NCI-H510A (cell line): ENCODE results near the gene SUMF1.

Experiments used
- DNase-seq: peaks from one replicate; lab custom pipeline; 2025; lab: John Stamatoyannopoulos, UW

The SUMF1 gene

DNA sequence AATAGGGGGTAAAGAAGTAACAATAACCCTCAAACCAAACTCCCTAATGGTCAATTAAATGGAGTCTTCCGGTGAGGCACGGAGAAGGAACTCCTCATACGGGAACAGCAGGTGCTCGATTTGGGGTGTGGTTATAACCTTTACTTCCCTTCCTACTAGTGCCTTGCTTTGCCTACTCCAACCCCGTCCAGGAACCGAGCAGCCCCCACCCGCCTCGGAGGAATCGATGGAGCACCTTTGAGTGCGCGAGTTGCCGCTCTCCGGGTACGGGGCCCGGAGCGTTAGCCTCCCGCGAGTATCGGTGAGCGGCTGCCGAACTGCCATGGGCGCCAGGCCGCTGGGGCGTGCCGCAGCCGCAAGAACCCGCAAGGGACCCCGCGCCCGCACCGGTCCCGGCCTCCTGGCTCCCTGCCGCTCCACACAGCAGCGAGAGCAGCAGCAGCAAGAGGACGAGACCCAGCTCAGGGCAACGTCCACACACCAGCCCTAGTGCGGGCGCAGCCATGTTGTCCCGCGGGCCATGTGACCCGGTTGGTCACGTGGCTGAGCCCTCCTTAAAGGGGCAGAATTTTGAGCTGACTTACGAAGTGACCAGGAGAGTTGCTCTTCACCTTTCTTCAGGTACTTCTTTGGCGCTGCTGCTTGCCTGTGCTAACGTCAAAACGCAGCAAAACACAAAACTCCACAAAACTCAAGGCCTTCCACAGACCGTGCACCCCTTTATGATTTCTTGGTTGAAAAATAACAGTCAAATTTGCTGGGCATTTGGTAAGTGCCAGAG, at the start of gene SUMF1:
SUMF1 (minus strand) TSS at position 529 of the 781 bp plus-strand sequence; CDS start at position 505, 24 bp downstream.
- peak; percentile 47 for DNase-seq

DNA sequence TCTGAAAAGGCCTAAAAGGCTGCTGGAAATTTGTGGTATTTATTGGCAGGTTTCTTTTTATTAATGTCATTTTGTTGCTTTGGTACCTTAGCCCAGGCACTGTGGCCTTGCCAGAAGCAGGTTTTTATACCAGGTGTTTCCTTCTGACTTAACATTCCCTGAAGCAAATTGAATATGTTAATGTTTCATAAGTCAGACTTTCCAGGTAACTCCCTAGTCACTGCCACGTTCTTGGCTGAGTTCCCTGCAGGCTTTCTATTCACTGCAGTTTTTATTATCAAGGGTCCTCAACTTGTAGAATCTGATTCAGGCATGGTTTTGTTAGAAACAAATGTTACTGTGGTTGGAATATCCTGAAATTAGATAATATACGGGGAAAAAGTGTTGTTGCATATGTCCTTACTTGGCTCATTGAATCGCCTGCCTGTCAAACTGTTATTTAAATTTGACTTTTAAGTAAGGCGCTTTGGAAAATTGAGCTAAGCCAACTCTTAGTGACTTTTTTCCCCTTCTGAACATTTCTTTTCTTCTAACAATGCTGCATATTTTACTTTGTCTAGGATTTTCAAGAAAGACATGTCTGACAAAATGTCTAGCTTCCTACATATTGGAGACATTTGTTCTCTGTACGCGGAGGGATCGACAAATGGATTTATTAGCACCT, 49.0 kb upstream of the SUMF1 start:
- no peak for DNase-seq

DNA sequence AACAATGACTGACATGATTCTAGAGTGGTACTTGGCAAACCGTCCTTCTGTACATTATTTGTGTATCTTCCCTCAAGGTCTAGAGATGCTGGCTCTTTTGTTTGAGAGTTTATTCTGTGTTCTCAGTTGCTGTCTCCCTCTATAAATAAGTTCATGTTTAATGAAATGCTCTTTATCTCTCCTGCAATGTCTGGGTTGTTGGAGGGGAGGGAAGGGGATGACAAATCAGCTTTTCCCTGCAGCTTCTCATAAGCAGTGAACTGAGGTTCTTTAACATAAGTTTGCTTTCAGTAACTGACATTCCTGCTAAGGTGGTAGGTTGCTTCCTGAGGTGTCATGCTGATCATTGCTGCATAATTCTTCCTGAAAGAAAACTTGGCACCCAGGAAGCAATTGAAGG, 47.8 kb upstream of the SUMF1 start:
- no peak for DNase-seq

GRCh38 chr3:4514321-4514720, 47.3 kb upstream of the SUMF1 start:
- no peak for DNase-seq

- no peak for DNase-seq
Observed at GRCh38 chr3:4512895-4513616, 46.0 kb upstream of the SUMF1 start.

DNA sequence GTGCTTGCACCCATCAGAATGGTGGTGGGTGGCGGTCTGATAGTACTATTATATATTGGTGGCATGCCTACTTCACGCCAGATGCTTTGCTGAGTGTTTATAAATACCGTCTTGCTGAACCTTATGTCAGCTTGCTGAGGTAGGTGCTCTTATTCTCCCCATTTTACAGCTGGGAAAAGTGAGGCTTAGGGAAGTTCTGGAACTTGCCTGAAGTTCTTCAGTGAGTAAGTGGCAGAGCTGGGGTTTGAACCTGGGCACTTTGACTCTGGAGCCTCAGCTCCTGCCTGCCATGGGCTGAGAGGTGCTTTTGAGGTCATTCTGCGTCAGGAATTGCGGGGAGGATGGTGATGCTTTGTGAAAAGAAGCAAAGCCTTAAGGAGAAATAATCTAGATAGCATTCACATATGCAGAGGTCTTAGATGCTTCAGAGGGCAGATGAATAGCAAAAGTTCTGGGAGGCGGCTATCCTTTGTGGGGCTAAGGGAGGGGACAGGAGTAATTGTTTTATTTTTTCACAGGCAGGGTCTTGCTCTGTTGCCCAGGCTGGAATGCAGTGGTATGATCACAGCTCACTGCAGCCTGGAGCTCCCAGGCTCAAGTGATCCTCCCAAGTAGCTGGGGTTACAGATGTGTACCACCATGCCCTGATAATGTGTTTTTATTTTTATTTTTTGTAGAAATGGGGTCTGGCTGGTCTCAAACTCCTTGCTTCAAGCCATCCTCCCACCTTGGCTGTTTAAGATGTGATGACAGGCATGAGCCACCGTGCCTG, 44.6 kb upstream of the SUMF1 start:
- no peak for DNase-seq

- no peak for DNase-seq
Observed at GRCh38 chr3:4509983-4510755, 43.1 kb upstream of the SUMF1 start.

GRCh38 chr3:4509043-4509442, 42.0 kb upstream of the SUMF1 start:
- no peak for DNase-seq

GRCh38 chr3:4508048-4508981, 41.2 kb upstream of the SUMF1 start:
- DNase-seq = no peak

GRCh38 chr3:4507024-4507596, 40.0 kb upstream of the SUMF1 start:
- no peak for DNase-seq

DNA sequence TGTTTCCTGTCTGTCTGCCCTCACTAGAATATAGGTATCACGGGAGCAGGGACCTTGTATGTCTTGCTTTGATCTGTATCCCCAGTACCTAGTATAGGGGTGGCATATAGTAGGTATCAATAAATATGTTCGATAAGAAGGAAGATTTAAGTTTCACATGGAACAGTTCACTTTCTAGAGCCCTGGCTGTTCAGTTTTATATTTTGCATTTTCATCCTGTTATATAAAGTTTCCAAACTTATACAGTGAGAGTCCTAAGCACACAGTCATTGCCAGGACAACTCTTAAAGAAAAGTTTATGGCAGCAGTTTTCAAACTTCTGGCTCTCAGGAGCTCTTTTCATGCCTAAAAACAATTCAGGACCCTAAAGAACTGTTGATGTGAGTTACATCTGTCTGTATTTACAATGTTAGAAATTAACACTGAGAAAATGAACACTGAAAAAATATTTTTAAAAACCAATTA, 39.5 kb upstream of the SUMF1 start:
- DNase-seq = no peak

GRCh38 chr3:4505688-4506558, 38.9 kb upstream of the SUMF1 start:
- no peak for DNase-seq

GRCh38 chr3:4504340-4505261, 37.5 kb upstream of the SUMF1 start:
- DNase-seq = peak; percentile 18

DNA sequence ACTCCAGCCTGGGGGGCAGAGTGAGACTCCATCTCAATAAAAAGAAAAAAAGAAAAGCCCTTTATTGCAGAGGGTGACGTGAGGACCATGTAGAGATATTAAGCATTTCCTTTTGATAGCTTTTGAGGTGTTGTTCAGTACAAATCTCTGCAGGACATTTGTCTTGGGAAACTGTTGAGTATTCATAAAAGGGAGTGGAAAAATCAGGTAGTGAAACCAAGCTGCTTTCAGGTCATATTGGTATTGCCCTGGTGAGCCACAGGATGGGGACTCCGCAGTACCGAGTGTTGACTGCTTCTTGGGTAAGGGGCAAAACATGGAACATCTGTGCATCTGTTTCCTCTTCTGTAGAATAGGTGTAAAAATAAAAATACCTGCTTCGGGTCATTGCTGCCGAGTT, 36.0 kb upstream of the SUMF1 start:
- no peak for DNase-seq

DNA sequence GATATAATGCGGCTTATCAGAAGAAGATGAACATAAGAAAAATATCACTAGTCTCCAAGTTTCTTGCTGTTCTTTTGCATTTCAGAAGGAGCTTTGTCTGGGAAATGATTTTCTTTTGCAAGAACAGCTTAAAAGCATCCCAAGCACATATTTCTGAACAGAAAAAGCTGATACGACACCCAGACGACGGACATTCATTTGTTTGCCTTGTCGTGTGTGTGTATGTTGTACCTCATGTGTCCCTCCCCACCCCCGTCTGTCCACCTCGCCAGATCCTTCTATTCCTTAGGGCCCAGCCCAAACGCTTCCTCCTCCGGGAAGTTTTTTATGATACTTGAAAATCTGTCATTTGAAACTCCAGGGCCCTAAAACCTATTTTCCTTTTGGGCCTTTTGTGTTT, 34.9 kb upstream of the SUMF1 start:
- DNase-seq = no peak

DNA sequence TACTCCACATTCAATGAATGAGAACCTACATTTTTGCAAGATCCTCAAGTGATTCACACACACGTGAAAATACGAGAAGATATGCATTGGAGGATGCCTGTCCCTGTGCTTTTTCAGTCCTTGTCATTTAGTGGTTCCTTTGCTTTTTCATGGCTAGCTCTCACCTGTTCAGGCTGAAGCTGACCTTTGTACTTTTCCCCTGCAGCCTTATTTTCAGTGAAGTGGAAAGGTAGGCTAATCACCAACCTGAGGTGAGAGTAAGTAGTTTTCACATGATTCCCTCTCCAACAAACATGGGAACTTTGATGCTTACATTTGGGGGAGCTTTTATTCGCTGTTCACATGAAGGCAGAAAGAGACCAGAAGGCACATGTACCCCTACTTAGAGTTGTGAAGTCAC, 34.4 kb upstream of the SUMF1 start:
- DNase-seq = no peak

- DNase-seq = no peak
Observed at GRCh38 chr3:4498446-4498845, 31.4 kb upstream of the SUMF1 start.

DNA sequence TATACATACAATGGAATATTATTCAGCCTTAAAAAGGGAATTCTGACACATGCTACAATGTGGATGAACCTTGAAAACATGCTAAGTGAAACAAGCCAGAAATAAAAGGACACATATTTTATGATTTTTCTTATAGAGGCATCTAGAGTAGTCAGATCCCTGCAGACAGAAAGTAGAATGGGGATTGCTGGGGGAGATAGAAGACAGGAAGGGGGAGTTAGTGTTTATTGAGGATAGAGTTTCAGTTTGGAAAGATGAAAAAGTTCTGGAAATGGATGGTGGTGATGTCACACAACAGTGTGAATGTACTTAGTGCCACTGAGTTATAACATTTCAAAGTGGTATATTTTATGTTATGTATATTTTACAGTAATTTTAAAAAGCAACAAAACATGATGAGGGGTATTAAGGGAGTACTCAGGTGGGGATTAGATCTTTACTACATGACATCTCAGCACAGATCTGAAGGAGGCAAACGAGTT, 30.8 kb upstream of the SUMF1 start:
- no peak for DNase-seq
